Lung (tissue), 12 donors: ENCODE measurements around the gene HMG20B. TPM values are rescaled to one million over a fixed set of nuclear protein-coding genes. Genes with fewer than 3 reads are reported as not detected.

Source experiments
- ATAC-seq: fragments of 200-7000 bp; cut with Tn5 transposase; one replicate; pipeline ENCODE4 v1.9.1; 2020; ENCODE audit warnings: moderate number of reproducible peaks; ENCODE audit not compliant: insufficient read depth, low FRiP score
- DNase-seq, 3 donors: peaks; one replicate each; pipeline ENCODE4 v3.0.0-alpha.2; 2013 to 2017
- H3K27ac ChIP-seq, 2 donors: one replicate each; pipeline ENCODE4 v1.5.1; 2013; ENCODE audit warnings: mild to moderate bottlenecking in 2 of 2, moderate library complexity in 2 of 2, control low read depth in 1 of 2, inconsistent platforms in 1 of 2, low read depth in 1 of 2, low read length in 1 of 2
- H3K27me3 ChIP-seq, 3 donors: one replicate each; pipeline ENCODE4 v1.5.1; 2013; ENCODE audit warnings: low read length in 2 of 3; ENCODE audit not compliant: control insufficient read depth in 3 of 3, insufficient read depth in 3 of 3
- H3K36me3 ChIP-seq, 4 donors: one replicate each; pipeline ENCODE4 v1.5.1; 2013; ENCODE audit warnings: low read length in 4 of 4, mild to moderate bottlenecking in 1 of 4, moderate library complexity in 1 of 4; ENCODE audit not compliant: control insufficient read depth in 4 of 4, insufficient read depth in 4 of 4
- H3K4me1 ChIP-seq, 5 donors: one replicate each; pipeline ENCODE4 v1.5.1; 2013; ENCODE audit warnings: low read length in 5 of 5, mild to moderate bottlenecking in 2 of 5, moderate library complexity in 1 of 5; ENCODE audit not compliant: control insufficient read depth in 5 of 5, insufficient read depth in 5 of 5
- H3K4me3 ChIP-seq: one replicate; pipeline ENCODE4 v1.5.1; 2013; ENCODE audit warnings: mild to moderate bottlenecking, control low read depth, moderate library complexity
- H3K9ac ChIP-seq, 2 donors: one replicate each; pipeline ENCODE4 v1.5.1; 2013; ENCODE audit warnings: low read length in 2 of 2, control low read depth in 1 of 2; ENCODE audit not compliant: insufficient read depth in 1 of 2
- H3K9me3 ChIP-seq, 4 donors: one replicate each; pipeline ENCODE4 v1.5.1; 2013; ENCODE audit warnings: low read length in 3 of 4, mild to moderate bottlenecking in 1 of 4, moderate library complexity in 1 of 4; ENCODE audit not compliant: control insufficient read depth in 4 of 4, insufficient read depth in 3 of 4
- CTCF ChIP-seq: IDR thresholded peaks from 2 replicates; pipeline ENCODE4 v1.5.1; 2012; ENCODE audit warnings: mild to moderate bottlenecking; ENCODE audit errors: control extremely low read depth, extremely low read depth
- WGBS, 2 donors: extraction: QIAGEN DNeasy Blood & Tissue Kit; methylation state at CpG; one replicate each; pipeline ENCODE4 v1.1.7; 2013; 5-methylcytosine and 5-hydroxymethylcytosine counted together
- polyA plus RNA-seq, 2 donors: library from polyadenylated mRNA; stranded (reverse); fragments of 200-250 nt; gene quantifications; one replicate each; pipeline ENCODE4 v1.2.1, GENCODE V29; 2013
- total RNA-seq, 2 donors: library from RNA; depleted of rRNA in 1 of 2; stranded (reverse); fragments of >200 nt in 1 of 2; gene quantifications; one replicate each; pipeline ENCODE4 v1.2.1, GENCODE V29; 2014 to 2021
- donor health status: control.
- donor health status: control.
- donor health status: Bipolar disorder and iron deficiency.
- donor health status: healthy.
- donor health status: DM: yes; HTN: yes; CAD: no.

The HMG20B gene
- total and polyA plus RNA-seq, 4 donors = 51.1 to 93.4 (median 75.8) TPM

GRCh38 chr19:3607303-3608078 is 34.7 kb downstream of the HMG20B start:
- peak; percentile 47 to 71 (median 58) for DNase-seq

GRCh38 chr19:3608079-3608641 is 35.4 kb downstream of the HMG20B start:
- ATAC-seq = no peak
- Histone ChIP-seq H3K9ac (no peak overlapping the region), H3K4me1 (peaks cover 0 to 40% (median 12%) of the 10 kb centered on the region in 5 donors)

More at GRCh38 chr19:3607303-3608078, 34.7 kb downstream of the HMG20B start:
- Histone ChIP-seq H3K9ac (no peak overlapping the region), H3K4me3 (no peak overlapping the region), H3K27ac (peak overlapping the region; percentile 81 to 84), H3K36me3 (peaks cover 4 to 21% (median 9%) of the 10 kb centered on the region in 4 donors), H3K27me3 (peaks cover 0 to 15% (median 0%) of the 10 kb centered on the region in 3 donors), H3K4me1 (peaks cover 0 to 40% (median 11%) of the 10 kb centered on the region in 5 donors), H3K9me3 (peaks cover 0 to 3% (median 0%) of the 10 kb centered on the region in 4 donors)
- no peak for ATAC-seq
- TF ChIP-seq CTCF = no peak
- 18 to 20% methylated on average over 21 to 22 of the region's 22 CpGs for WGBS, 2 donors

GRCh38 chr19:3608750-3609322 is 36.1 kb downstream of the HMG20B start:
- H3K9ac ChIP-seq = no peak overlapping the region
- peaks cover 0 to 15% (median 0%) of the 10 kb centered on the region in 3 donors for H3K27me3 ChIP-seq
- peak overlapping the region; percentile 30 to 54 for H3K27ac ChIP-seq
- no peak for TF ChIP-seq CTCF
- DNase-seq (peak in 1 of 3 donors; percentile 53), ATAC-seq (no peak)
- H3K4me1 ChIP-seq = peaks cover 0 to 40% (median 12%) of the 10 kb centered on the region in 5 donors
- WGBS, 2 donors = 22 to 38% methylated on average over 16 to 21 of the region's 21 CpGs
- H3K9me3 ChIP-seq = peaks cover 0 to 3% (median 0%) of the 10 kb centered on the region in 4 donors
- peaks cover 4 to 32% (median 11%) of the 10 kb centered on the region in 4 donors for H3K36me3 ChIP-seq
- H3K4me3 ChIP-seq = no peak overlapping the region

More at GRCh38 chr19:3608079-3608641, 35.4 kb downstream of the HMG20B start:
- H3K9me3 ChIP-seq = peaks cover 0 to 3% (median 0%) of the 10 kb centered on the region in 4 donors
- 17 to 39% methylated on average over 3 of the region's 3 CpGs for WGBS, 2 donors
- H3K4me3 ChIP-seq = no peak overlapping the region
- H3K27ac ChIP-seq = peak overlapping the region; percentile 59 to 69
- H3K27me3 ChIP-seq = peaks cover 0 to 15% (median 0%) of the 10 kb centered on the region in 3 donors
- H3K36me3 ChIP-seq = peaks cover 4 to 27% (median 11%) of the 10 kb centered on the region in 4 donors
- no peak for TF ChIP-seq CTCF
- no peak for DNase-seq
